Keratinocyte (primary cell): Measurements from ENCODE around the gene CLK4. TPM values are rescaled to one million over a fixed set of nuclear protein-coding genes. Genes with fewer than 3 reads are reported as not detected.

Source experiments
- DNase-seq: peaks from one replicate; pipeline ENCODE4 v3.0.0-alpha.2; 2011; ENCODE audit warnings: low read depth, missing footprints, low spot score
- FAIRE-seq: peaks from 2 replicates; lab custom pipeline; 2011; peaks lifted over from hg19 to GRCh38; lab: Jason Lieb, UNC
- H2AFZ ChIP-seq: 2 replicates; pipeline ENCODE4 v1.6.0; 2012; ENCODE audit warnings: low read length, control low read depth, inconsistent platforms; ENCODE audit not compliant: control insufficient read depth
- H3K27ac ChIP-seq: 2 replicates; pipeline ENCODE4 v1.5.1; 2011; ENCODE audit warnings: low read length; ENCODE audit not compliant: control insufficient read depth, insufficient read depth
- H3K27me3 ChIP-seq: 3 replicates; pipeline ENCODE4 v1.6.0; 2011; ENCODE audit warnings: low read length; ENCODE audit not compliant: control insufficient read depth, insufficient read depth; ENCODE audit errors: extremely low read depth
- H3K36me3 ChIP-seq, 2 experiments: 2 replicates in 1 of 2; 3 replicates in 1 of 2; pipeline ENCODE4 v1.5.1; 2011; ENCODE audit warnings: low read length in 2 of 2, mild to moderate bottlenecking in 1 of 2; ENCODE audit not compliant: control insufficient read depth in 2 of 2, insufficient read depth in 2 of 2; ENCODE audit errors: extremely low read depth in 1 of 2
- H3K4me1 ChIP-seq: 3 replicates; pipeline ENCODE4 v1.5.1; 2011; ENCODE audit warnings: low read length; ENCODE audit not compliant: control insufficient read depth, insufficient read depth; ENCODE audit errors: extremely low read depth
- H3K4me2 ChIP-seq: 3 replicates; pipeline ENCODE4 v1.6.0; 2011; ENCODE audit warnings: low read depth, low read length; ENCODE audit not compliant: control insufficient read depth, insufficient read depth; ENCODE audit errors: extremely low read depth
- H3K4me3 ChIP-seq, 3 experiments: fragments of 200-600 bp in 1 of 3; sonication (generic) in 1 of 3; 2 replicates in 2 of 3; 3 replicates in 1 of 3; pipeline ENCODE4 v1.5.1; 2011 to 2016; ENCODE audit warnings: low read length in 3 of 3, mild to moderate bottlenecking in 3 of 3, control low read depth in 2 of 3, inconsistent platforms in 1 of 3, low read depth in 1 of 3, mixed read lengths in 1 of 3, mixed run types in 1 of 3, moderate library complexity in 1 of 3; ENCODE audit not compliant: control insufficient read depth in 2 of 3, insufficient read depth in 2 of 3; ENCODE audit errors: extremely low read depth in 1 of 3
- H3K79me2 ChIP-seq: 2 replicates; pipeline ENCODE4 v1.6.0; 2012; ENCODE audit warnings: low read length; ENCODE audit not compliant: control insufficient read depth, insufficient read depth
- H3K9ac ChIP-seq: 3 replicates; pipeline ENCODE4 v1.6.0; 2011; ENCODE audit warnings: low read length; ENCODE audit not compliant: control insufficient read depth, insufficient read depth; ENCODE audit errors: extremely low read depth
- H3K9me1 ChIP-seq: 3 replicates; pipeline ENCODE4 v1.6.0; 2011; ENCODE audit warnings: low read length; ENCODE audit not compliant: control insufficient read depth, insufficient read depth; ENCODE audit errors: extremely low read depth
- H3K9me3 ChIP-seq: 2 replicates; pipeline ENCODE4 v1.5.1; 2012; ENCODE audit warnings: low read depth, low read length; ENCODE audit not compliant: control insufficient read depth
- H4K20me1 ChIP-seq: 3 replicates; pipeline ENCODE4 v1.6.0; 2011; ENCODE audit warnings: low read length; ENCODE audit not compliant: control insufficient read depth, insufficient read depth; ENCODE audit errors: extremely low read depth
- CTCF ChIP-seq, 3 experiments: IDR thresholded peaks in 1 of 3; conservative IDR thresholded peaks in 1 of 3; optimal IDR thresholded peaks in 1 of 3; 2 replicates in 2 of 3; 3 replicates in 1 of 3; pipeline versions ENCODE3 to v1.5.1; 2011; ENCODE audit warnings: low read length in 3 of 3, mild to moderate bottlenecking in 3 of 3, moderate library complexity in 2 of 3, control low read depth in 1 of 3, inconsistent platforms in 1 of 3; ENCODE audit not compliant: insufficient read depth in 2 of 3; ENCODE audit errors: extremely low read depth in 1 of 3
- EZH2 ChIP-seq: IDR thresholded peaks from one replicate; pipeline ENCODE4 v1.6.1; 2012; ENCODE audit warnings: inconsistent platforms, mild to moderate bottlenecking, low read length, moderate library complexity
- dilution Hi-C: fragments of 300-500 bp; cut with MboI; formaldehyde crosslinking; loops from one replicate; pipeline ENCODE4 v1.7.0; 2020; ENCODE audit warnings: low sequenced_read_pairs; ENCODE audit not compliant: extremely low pct_ligation_motif_present
- polyA plus RNA-seq, 5 experiments: library from polyadenylated mRNA; depleted of rRNA in 3 of 5; stranded (reverse) in 3 of 5; stranded (forward) in 1 of 5; unstranded in 1 of 5; fragments of >200 nt; gene quantifications; 1 replicate in 1 of 5; 2 replicates in 3 of 5; 3 replicates in 1 of 5; pipeline versions ENCODE4 v1.2.1 to v1.2.3, GENCODE V29; 2011 to 2012; ENCODE audit warnings: missing spikeins in 2 of 5, low read depth in 1 of 5, low replicate concordance in 1 of 5

Gene CLK4
- polyA plus RNA-seq, 1 donor (not counting 4 experiments of a cell fraction or from before 2014, with no cell fraction given): 17.3 TPM

GRCh38 chr5:178672630-178673029 is 45.8 kb upstream of the CLK4 start:
- H4K20me1 ChIP-seq: no peaks in the 10 kb centered on the region
- dilution Hi-C loops: no loop called here
- no peaks in the 10 kb centered on the region for H3K9me1 ChIP-seq
- no peaks in the 10 kb centered on the region for H3K9me3 ChIP-seq
- H3K9ac ChIP-seq: no peak overlapping the region
- DNase-seq: no peak
- FAIRE-seq: no peak
- H3K79me2 ChIP-seq: no peaks in the 10 kb centered on the region
- H3K4me1 ChIP-seq: no peaks in the 10 kb centered on the region
- H3K4me2 ChIP-seq: no peak overlapping the region
- H3K27ac ChIP-seq: no peak overlapping the region
- TF ChIP-seq EZH2 (no peak), CTCF (optimal IDR thresholded peaks at IDR 0.05 in 1 of 3, IDR thresholded peaks at IDR 0.05 in 1 of 3, conservative IDR thresholded peaks at IDR 0.05 in 1 of 3; ENCODE audit: extremely low read depth in 1 of 3, insufficient read depth in 2 of 3, low read length in 3 of 3) (no peak)
- no peaks in the 10 kb centered on the region for H3K27me3 ChIP-seq
- H3K4me3 ChIP-seq: no peak overlapping the region
- no peaks in the 10 kb centered on the region for H3K36me3 ChIP-seq
- no peak overlapping the region for H2AFZ ChIP-seq

- Histone ChIP-seq H3K36me3 (no peaks in the 10 kb centered on the region), H3K27ac (no peak overlapping the region), H2AFZ (no peak overlapping the region), H3K4me3 (no peak overlapping the region), H3K4me1 (no peaks in the 10 kb centered on the region), H3K9me1 (no peaks in the 10 kb centered on the region), H4K20me1 (no peaks in the 10 kb centered on the region), H3K27me3 (no peaks in the 10 kb centered on the region), H3K79me2 (no peaks in the 10 kb centered on the region), H3K9me3 (no peaks in the 10 kb centered on the region), H3K4me2 (no peak overlapping the region), H3K9ac (no peak overlapping the region)
- DNase-seq (no peak), FAIRE-seq (no peak)
- TF ChIP-seq CTCF (optimal IDR thresholded peaks at IDR 0.05 in 1 of 3, IDR thresholded peaks at IDR 0.05 in 1 of 3, conservative IDR thresholded peaks at IDR 0.05 in 1 of 3; ENCODE audit: extremely low read depth in 1 of 3, insufficient read depth in 2 of 3, low read length in 3 of 3): no peak
- TF ChIP-seq EZH2: no peak
- dilution Hi-C loops: no loop called here
Measured at GRCh38 chr5:178671602-178672144, 44.8 kb upstream of the CLK4 start.
